NCI-H1105 treated with DMSO at 0.1 percent for 48 hours (cell line): Measurements from ENCODE around the gene RAD51B.

ENCODE experiments used
- DNase-seq: peaks from one replicate; lab custom pipeline; 2025; lab: John Stamatoyannopoulos, UW

The RAD51B gene

DNA sequence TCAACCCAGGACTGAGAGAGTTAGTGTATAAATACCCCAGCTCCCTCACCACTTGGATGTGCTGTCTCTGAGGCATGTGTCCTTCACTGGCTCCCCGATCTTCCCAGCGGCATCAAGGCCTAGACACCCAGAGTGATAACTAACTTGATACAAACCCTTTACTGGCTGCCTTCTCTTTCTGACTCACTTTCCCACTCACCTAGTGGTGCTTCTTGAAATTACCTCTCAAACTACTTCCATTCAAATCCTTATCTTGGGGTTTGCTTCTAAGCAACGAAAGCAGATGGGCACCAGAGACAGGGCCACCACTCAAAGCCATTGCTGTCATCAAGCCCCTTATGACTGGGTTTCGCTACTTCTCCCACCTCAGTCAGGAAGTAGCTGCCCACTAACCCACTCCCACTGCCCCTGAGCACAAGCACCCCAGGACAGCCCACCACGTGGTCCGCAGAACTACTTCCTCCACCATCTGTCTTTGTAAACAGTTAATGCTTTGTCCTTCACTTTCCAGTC is 956.1 kb downstream of the RAD51B start:
- DNase-seq, result no peak

DNA sequence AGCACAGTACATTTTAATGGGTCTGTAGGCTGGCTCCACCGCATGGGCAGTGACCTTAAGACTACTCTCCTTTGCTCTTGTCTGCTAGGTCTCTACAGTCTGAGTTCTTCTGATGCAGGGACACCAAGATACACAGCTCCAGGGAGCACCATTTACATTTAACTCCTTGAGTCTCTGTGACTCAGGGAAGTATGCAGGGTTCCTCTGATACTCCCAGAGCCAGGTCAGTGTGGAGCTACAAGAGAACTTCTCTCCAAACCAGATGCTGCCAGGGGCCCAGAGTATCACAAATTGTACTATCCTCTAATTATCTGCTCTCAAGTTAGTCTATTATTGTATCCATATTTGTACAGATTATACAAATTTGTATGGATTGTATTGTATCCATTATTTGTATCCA is 958.1 kb downstream of the RAD51B start:
- DNase-seq, result no peak
